Measurements from ENCODE around the gene CNGA1.

The CNGA1 gene

DNA sequence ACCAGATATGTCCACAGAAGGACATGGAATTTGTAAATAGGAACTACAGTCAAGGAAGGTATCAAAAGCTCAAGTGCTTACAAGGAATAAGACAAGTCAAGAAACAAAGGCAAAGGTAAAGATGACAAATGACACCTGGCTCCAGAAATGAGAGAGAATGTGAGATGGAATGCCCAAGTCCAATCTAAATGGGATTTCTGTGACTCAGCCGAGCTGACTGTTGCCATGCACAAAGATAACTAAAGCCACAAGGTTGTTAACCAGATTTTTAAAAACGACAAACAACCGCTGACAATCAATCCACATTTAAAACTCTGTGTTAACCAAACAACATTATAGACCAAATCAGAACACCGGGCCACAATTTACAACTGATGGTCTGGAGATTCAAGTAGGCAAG is 103.2 kb downstream of the CNGA1 start:
- no peak for DNase-seq (ENCODE audit: low read depth in 3 of 3)

DNA sequence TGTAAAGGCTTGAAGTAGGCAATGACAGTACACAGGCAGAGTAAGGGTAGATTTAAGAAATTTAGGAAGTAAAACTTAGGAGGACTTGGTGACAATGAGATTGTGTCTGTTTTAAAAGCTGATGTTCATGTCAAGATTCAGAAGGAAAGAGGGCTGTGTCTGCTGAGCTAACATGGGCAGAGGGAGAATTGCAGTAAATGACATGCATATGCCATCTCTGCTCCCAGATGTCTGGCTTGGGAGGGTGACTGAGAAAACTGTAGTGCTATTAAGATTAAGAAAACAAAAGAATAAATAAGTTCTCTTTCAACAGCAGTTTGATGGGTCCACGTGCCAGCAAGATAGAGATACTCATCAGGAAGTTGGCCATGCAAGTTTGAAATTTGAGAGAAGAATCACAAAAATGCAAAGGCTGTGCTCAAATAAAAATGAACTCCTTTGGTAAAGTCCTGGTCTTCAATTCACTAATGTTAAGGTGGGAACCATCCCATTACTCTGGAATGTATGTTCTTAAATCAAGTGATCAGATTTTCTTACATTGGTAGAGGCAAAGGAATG is 109.3 kb downstream of the CNGA1 start:
- DNase-seq (ENCODE audit: low read depth in 3 of 3): no peak

- DNase-seq (ENCODE audit: low read depth in 3 of 3): no peak
These were observed 116.8 kb downstream of the CNGA1 start for GRCh38 chr4:47899639-47900038.

DNA sequence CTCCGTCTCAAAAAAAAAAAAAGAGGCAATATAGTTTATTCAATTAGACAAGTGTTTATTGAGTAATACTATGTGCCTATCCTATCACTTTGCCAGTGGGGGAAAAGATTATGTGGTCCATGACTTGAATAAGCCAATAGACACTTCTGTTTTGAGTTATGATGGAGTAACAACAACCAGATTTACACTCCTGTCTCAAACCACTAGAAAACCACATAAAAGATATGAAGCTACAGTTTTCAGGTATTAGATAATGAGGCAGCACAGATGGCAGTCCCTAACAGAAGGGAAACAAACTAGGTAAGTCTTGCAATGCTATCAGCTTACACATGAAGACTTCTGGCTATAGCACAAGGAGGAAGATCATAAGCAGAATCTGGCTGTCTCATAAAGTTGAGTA is 124.6 kb downstream of the CNGA1 start:
- no peak for DNase-seq (ENCODE audit: low read depth in 3 of 3)
